ENCODE data around the gene MBOAT2.

- no peak for TF ChIP-seq POLR2A (IDR thresholded peaks at IDR 0.05)
- TF ChIP-seq CTCF (IDR thresholded peaks at IDR 0.05) = no peak
These were observed 75.7 kb downstream of the MBOAT2 start for GRCh38 chr2:8927510-8928455.

All from testis (tissue), 2 donors.